NOMO-1 treated with dmso at 0.1 percent for 144 hours (cell line): Measurements from ENCODE around the gene CDYL2.
"Not testable (repeated sequence)": the region's sequence is repeated elsewhere in the genome, so short reads cannot be mapped to it uniquely, and the experiment has no call there.

Experiments
- DNase-seq: peaks from one replicate; lab custom pipeline; 2025; ENCODE audit not compliant: unreplicated experiment; lab: John Stamatoyannopoulos, UW

The CDYL2 gene

DNA sequence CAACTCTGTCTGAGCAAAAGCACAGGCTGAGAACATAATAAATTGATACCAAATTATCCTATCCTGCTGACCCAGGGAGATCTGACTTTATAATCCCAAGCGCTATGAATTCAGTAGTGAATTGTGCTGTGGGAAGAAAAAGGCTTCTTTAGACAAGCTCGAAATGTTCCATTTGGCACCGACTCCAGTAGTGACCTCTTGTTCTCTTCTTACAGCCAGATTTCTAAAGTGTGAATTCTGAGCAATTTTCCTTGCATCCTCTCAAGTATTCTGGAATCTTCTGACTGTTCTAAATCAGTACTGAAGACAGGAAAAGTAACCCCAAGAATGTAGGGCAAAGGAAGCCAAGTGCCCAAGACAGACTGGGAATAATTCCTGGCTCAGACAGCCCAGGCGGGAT is 58.2 kb downstream of the CDYL2 start:
- no peak for DNase-seq

DNA sequence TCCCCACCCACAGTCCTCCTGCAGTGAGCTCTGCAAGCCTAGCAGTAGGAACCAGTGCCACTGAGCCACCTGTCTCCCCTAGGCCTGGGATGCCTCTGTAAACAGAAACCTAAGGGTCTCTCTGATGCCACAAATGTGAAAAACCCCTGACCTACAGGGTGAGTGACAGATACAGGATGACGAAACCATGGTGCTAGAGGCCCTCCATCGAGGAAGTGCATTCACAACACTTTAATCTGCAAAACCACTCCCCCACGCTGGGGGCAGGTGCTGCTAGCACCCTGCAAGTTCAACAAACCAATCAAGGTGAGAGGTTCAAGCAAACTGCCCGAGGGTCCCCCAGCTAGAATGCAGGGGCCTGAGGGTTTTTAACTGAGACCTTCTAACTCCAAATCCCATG is 59.5 kb downstream of the CDYL2 start:
- DNase-seq = no peak

DNA sequence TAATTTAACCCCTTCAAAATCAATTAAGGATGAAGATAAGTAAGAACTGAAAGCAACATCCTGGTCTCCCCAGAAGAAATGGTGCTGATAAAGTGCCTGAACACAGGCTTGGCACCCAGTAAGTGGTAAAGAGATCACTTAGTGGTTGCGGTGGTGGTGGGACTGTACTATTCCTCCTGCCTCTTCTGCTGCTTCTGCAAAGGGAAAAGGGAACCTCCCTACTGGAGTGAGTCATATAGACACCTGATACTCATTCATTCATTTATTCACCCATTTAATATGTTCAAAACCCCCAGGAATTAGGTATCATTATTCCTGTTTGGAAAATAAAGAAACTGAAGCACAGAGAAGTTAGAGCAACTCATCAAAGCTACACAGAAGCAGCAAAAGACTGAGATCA is 60.6 kb downstream of the CDYL2 start:
- no peak for DNase-seq

DNA sequence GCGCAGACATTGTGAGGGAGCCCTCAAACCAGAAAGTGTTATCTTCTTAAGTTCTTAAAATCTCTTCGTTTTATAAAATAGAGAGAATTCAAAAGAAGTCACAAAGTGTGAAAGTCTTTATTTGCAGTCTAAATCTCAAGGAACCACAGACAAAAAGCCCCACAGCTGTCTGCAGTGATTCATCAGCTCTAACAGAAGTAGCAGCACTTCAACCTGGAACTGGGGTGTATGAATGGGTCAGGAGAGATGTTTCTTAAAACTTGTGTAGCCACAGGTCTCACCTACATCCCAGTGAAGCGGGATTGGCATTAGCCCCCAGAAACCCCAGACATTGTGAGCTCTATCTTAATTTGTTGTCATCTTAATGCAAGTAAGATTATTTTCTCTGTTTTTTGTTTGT is 61.1 kb downstream of the CDYL2 start:
- DNase-seq = no peak

DNA sequence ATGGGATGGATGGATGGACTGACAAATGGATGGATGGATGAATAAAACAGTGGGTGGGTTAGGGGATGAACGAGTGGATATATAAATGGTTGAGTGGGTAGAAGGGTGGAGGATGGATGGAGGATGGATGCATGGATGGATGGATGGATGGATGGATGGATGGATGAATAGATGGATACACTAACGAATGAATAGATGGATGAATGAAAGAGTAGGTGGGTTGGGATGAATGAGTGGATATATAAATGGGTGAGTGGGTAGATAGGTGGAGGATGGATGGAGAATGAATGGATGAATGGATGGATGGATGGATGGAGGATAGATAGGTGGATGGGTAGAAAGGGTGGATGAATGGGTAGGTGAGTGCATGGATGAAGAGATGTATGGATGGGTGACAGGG is 62.1 kb downstream of the CDYL2 start:
- no peak for DNase-seq

DNA sequence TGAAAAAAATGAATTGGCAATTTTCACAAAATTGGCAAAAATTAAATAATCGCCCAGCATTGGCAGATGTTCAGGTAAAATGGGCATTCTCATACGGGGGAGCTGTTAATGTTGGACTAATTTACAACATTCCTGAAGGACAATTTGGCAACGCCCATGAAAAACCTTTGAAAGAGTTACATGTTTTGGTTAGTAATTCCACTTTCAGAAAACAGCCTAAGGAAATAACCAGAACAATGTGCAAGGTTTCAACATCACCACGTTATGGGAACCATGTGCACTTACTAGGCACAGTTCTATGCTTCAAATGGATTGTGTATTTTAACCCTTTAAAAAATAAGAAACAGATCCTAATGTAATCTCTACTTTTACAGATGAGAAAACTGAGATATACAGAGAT is 62.7 kb downstream of the CDYL2 start:
- DNase-seq = no peak

DNA sequence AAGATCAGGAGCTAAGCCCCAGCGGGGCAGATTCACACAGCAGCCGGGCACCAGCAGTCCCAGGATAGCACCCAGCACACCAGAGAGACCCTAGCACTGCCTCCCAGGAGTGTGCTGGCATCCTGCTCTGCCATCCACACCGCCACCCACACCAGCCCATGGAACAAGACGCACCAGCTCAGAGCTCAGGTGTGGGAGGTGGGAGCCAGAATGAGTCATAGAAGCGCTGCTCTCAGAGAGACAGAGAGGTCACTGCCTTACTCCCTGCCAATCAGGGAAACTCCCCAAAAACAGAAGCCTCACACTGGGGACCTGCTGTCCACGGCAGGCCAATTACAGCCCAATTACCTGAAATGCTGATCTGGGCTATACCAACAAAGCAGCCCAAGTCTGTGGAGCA is 64.9 kb downstream of the CDYL2 start:
- no peak for DNase-seq

DNA sequence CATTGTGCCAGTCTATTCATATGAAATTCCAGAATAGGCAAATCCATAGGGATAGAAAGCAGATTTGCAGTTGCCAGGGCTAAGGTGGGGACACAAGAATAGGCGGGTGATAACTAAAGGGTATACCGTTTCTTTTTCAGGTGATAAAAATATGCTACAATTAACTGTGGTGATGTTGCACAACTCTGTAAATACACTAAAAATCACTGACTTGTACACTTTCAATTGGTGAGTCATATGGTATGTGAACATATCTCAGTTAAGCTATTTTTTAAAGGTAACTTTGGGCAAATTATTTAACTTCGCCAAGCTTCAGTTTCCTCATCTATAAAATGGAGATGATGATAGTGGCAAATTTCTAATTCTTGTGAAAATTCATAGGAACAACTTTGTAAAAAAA is 65.9 kb downstream of the CDYL2 start:
- DNase-seq = no peak

DNA sequence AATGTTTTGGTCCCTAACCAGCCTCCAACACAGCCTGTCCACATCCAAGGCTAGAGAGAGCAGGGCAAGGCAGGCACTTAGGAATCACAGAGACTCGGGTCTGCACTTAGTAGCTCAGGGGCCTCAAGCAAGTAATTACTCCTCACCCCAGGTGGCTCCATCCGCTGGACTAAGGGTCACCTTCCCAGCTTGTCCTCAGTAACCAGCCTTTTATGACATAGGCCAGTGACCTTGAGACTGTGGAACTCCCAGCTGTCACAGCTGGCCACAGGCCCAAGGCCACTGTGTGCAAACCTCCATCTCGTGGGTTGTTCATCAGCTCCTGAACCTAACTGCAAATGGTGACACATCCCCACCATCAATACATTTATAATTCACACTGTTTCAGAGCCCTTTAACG is 68.6 kb downstream of the CDYL2 start:
- no peak for DNase-seq

DNA sequence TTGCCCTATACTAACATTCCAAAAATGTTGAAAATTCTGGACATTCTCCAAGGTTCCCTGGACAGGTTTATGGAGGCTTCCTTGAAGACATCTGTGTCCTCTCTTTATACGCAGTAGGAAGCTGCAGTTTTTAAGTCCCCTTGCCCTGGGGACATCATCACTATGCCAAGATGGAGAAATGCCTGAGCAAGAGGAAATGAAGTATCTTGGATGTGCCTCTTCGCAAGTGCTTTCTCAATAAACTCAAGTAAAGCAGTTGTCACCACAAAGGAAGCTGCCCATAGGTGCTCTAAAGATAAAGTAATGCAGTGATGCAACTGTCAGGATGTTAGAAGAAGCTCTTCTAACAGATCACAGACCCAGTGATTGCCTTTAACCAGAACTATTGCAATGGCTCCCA is 71.0 kb downstream of the CDYL2 start:
- no peak for DNase-seq

DNA sequence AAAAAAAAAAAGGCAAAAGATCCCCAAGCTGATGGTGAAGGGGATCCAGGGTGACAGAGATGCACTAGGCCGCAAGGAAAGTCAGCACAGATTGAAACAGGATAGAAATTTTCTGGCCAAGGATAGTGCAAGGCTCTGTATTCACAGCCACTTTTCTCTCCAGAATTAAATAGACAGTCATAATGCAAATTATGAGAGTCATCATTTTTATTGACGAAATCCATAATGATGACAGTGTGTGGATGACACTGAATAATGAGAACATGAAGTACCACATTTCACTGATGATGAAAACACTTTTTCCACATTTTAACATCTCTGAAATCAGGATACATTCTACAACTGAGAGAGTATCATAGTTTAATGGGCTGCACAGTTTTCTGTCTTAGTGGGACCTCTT is 72.5 kb downstream of the CDYL2 start:
- no peak for DNase-seq

DNA sequence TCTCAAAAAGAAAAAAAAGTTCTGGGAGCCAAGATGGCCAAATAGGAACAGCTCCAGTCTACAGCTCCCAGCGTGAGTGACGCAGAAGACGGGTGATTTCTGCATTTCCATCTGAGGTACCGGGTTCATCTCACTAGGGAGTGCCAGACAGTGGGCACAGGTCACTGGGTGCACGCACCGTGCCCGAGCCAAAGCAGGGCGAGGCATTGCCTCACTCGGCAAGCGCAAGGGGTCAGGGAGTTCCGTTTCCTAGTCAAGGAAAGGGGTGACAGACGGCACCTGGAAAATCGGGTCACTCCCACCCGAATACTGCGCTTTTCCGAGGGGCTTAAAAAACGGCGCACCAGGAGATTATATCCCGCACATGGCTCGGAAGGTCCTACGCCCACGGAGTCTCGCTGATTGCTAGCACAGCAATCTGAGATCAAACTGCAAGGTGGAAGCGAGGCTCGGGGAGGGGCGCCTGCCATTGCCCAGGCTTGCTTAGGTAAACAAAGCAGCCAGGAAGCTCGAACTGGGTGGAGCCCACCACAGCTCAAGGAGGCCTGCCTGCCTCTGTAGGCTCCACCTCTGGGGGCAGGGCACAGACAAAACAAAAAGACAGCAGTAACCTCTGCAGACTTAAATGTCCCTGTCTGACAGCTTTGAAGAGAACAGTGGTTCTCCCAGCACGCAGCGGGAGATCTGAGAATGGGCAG is 77.2 kb downstream of the CDYL2 start:
- DNase-seq = not testable (repeated sequence)

DNA sequence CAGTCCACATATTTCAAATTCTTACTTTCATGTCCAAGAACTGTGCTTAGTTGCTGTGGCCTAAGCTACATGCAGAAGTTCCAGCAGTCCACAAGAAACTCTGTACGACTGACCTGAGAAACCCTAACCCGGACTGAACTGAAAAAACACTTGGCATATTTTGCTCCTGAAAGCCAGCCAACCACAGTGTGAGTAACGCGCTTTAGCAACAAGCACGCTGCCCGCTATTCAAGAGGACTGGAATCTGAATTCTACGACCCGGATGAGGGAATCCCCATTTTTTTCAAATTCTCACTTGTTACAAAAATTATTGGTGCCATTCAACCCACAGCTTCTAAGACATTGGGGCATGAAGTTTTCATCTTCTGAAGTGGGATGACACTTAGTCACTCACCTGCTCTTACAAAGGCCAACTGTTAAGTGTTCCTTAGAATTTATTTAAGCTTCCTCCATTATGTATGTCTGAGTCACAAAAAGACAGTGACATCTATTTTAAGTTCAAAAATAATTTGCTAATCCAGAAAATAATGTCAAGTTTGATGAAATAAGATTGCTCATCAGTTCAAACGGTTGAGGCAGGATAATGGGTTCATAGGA is 78.7 kb downstream of the CDYL2 start:
- DNase-seq = no peak

DNA sequence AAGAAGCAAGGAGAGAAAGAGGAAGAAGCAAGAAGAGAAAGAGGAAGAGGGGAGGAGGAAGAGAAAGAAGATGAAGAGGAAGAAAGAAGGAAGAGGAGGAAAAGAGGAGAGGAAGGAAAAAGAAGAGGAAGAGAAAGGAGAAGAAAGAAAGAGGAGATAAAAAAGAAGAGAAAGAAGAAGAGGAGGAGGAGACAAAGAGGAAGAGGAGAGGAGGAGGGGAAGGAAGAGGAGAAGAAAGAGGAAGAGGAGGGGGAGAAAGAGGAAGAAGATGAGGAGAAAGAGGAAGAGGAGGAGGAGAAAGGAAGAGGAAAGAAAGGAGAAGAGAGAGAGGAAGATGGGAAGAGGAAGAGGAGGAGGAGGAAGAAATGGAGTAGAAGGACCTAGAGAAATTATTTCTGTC is 80.4 kb downstream of the CDYL2 start:
- DNase-seq = no peak

DNA sequence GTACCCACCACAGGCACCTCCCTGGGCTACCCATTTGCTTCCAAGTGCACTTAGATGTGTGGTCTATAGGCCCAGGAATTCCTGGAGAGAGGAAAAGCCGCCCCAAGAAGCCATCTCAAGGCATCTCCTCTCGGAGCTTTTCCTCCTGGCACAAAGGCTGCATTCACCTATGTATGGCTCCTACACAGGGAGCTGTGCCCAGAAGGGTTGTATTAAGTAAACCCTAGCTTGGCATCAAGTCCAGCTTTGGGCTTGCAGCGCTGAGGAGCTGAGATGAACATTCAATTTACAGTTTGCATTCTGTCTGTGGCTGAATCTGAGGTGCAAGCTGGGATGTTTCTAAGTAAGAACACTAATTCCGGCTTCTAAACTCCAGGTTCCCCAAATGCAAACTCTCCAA is 81.3 kb downstream of the CDYL2 start:
- no peak for DNase-seq

DNA sequence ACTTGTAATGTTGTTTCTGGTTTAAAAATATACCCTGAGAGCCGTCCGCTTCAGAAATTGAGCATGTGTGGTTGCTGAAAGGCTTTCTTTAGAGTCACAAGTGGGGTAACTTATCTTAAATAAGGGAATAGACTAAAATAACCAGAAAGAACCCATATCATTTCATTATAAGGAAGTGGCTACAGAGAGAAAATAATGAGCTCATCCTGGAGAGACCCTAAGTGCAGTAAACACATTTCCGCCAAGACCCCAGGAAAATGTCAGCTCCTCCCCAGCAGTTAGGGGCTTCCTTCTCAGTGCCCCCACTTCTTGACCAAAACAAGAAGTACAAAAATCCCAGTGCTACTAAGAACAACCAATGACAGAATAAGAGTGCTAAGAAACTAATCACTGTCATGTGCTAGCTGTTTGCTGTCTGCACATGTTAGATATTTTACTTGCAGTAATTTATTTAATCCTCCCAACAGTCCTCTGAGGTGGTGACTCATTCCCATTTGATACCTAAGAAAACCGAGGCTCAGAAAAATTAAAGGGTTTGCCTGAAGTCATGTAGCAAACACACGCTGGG is 83.5 kb downstream of the CDYL2 start:
- DNase-seq = no peak

DNA sequence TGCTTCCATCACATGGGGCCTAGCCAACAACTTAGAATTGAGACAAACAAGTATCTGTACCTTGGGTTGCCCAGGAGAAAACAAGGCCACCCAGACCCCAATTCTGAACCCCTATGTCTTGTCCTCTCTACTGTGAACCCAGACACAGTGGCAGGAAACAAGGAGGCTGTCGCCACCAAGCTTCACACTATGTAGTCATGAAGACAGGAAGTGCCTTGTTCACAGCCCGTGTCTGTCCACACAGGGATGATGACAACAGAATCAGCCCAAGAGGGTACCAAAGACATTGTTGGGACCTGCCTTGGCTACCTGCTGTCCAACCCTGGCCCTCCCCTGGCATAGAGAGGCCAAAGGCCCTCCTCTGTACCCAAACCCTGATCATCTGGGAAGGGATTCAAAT is 84.8 kb downstream of the CDYL2 start:
- DNase-seq = no peak

DNA sequence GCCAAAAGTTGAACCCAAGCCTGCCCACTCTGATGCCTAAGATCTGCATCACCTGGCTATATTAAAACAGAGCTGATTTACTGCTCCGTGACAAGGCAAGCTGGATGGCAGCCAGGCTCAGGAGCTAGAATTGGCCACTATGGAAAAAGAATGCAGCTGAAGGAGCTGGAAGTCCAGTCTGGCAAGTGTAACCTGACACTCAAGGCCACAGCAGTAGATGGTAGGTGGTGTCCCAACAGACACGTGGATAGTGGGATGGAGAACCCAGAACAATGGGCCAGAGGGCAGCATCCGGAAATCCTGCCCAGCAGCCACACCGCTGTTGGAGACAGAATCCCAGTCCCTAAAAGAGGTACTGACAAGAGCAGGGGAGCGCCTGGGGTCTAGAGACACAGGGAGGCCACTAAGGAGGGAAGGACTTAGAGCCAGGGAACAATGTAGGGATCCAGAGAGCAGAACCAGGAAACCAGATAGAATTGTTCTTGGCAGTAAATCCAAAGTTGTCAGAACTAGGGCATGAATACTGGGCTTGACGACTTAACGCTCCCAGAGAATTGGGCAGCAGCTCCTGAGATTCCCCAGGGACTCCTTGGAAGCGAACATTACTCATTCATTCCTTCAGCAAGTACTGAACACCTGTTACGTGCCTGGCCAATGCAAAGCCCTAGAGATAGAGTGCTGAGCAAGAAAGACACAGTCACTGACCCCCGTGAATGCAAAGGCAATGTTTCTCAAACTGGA is 85.7 kb downstream of the CDYL2 start:
- DNase-seq = no peak

DNA sequence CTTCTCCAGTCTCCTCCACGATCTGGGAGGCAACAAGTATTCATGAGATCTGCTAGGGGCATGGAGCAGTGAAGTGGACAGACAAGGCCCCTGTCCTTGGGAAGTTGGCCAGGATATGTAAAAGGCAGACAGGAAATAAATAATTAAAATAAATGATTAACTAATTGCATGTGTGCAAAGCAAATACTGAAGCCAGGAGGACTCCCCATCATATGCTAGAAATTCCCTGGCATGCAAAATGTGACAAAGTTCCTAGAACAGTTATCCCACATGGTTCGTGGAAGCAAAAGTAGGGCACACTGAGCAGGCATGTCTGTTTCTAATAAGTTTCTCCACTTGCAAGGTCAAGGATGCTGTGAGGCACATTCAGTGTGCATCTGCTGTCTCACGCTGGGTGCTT is 86.8 kb downstream of the CDYL2 start:
- DNase-seq = no peak

DNA sequence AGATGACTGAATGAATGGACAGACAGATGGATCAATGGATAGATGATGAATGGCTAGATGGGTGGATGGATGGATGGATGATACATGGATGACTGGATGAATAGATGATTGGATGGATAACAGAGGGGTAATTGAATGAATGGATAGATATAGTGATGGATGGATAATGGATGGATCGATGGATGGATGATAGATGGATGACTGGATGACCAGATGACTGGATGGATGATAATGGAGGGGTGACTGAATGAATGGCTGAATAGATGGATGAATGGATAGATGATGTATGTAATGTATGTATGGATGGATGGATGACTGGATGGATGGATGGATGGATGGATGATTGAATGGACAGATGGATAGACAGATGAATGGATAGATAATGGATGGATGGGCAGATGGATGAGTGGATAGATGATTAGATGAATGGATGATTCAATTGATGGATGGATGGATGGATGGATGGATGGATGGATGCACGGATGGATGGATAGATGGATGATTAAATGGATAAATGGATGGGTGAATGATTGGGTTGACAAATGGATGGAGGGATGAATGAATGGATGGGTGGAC is 87.7 kb downstream of the CDYL2 start:
- no peak for DNase-seq

DNA sequence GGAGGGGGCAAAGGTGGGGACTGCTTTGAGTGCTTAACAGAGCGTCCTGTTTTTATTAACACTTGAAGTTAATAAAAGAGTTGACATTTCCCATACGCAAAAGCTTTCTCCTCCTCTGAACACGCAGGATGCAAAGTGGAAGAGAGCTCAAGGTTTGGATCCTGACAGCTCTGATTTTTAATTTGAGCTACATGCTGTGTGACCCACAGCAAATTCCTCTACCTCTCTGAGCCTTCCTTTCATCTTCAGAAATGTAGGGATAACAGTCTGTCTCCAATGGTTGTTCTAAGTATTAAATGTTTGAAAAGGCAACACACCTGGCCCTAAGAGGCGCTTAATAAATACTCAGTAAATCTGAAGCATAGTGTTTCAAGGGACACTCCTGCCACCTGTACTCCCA is 93.0 kb downstream of the CDYL2 start:
- no peak for DNase-seq

DNA sequence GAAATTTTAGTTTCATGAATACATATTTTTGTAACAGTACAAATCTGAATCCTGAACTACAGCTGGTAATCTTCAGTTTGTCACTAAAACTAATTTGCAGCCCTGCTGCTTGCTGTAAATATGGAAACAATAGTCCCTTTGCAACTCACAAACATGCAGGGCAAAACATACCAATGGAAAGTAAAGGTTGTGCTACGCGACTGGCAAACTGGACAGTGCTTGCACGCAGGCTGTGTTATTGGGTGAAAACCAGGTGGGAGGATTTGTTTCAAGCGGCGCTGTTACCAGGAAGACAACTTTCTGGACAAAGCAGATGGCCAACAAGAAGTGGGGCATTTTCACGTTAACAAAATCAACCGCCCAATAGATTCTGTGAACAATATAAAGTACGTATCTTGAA is 93.5 kb downstream of the CDYL2 start:
- DNase-seq = no peak
